GM23248 (cell line): ENCODE results near the gene SRGAP2C. TPM values are rescaled to one million over a fixed set of nuclear protein-coding genes. Genes with fewer than 3 reads are reported as not detected.
"Not testable (repeated sequence)": the region's sequence is repeated elsewhere in the genome, so short reads cannot be mapped to it uniquely, and the experiment has no call there.

Source experiments
- DNase-seq: peaks from one replicate; pipeline ENCODE4 v3.0.0-alpha.2; 2015
- H2AFZ ChIP-seq: fragments of 200-600 bp; sonication (generic); 2 replicates; pipeline ENCODE4 v1.6.1; 2016; ENCODE audit warnings: antibody characterized with exemption
- H3F3A ChIP-seq: fragments of 200-600 bp; sonication (generic); 2 replicates; pipeline ENCODE4 v1.6.1; 2016; ENCODE audit warnings: mild to moderate bottlenecking, antibody characterized with exemption, mixed run types; ENCODE audit not compliant: insufficient read depth
- H3K27ac ChIP-seq: fragments of 200-600 bp; sonication (generic); 2 replicates; pipeline ENCODE4 v1.5.1; 2016; ENCODE audit warnings: mild to moderate bottlenecking
- H3K27me3 ChIP-seq: fragments of 200-600 bp; sonication (generic); replicated peaks from 2 replicates; pipeline ENCODE4 v1.6.1; 2016; ENCODE audit warnings: mild to moderate bottlenecking; ENCODE audit not compliant: insufficient read depth
- H3K36me3 ChIP-seq: fragments of 200-600 bp; sonication (generic); 2 replicates; pipeline ENCODE4 v1.6.1; 2016; ENCODE audit warnings: low read depth, mild to moderate bottlenecking
- H3K4me1 ChIP-seq: fragments of 200-600 bp; sonication (generic); 2 replicates; pipeline ENCODE4 v1.6.1; 2016; ENCODE audit warnings: mild to moderate bottlenecking; ENCODE audit not compliant: insufficient read depth
- H3K4me2 ChIP-seq: fragments of 200-600 bp; sonication (generic); one replicate; pipeline ENCODE4 v1.6.1; 2016; ENCODE audit warnings: mild to moderate bottlenecking; ENCODE audit not compliant: unreplicated experiment
- H3K4me3 ChIP-seq: fragments of 200-600 bp; sonication (generic); 2 replicates; pipeline ENCODE4 v1.5.1; 2016; ENCODE audit warnings: mild to moderate bottlenecking
- H3K79me2 ChIP-seq: fragments of 200-600 bp; sonication (generic); 2 replicates; pipeline ENCODE4 v1.6.1; 2016; ENCODE audit warnings: mild to moderate bottlenecking; ENCODE audit not compliant: insufficient read depth
- H3K9ac ChIP-seq: fragments of 200-600 bp; sonication (generic); 2 replicates; pipeline ENCODE4 v1.6.1; 2016; ENCODE audit warnings: mild to moderate bottlenecking
- H3K9me2 ChIP-seq: fragments of 200-600 bp; sonication (generic); 2 replicates; pipeline ENCODE4 v1.6.1; 2016; ENCODE audit warnings: mixed run types, mild to moderate bottlenecking, moderate library complexity; ENCODE audit not compliant: insufficient read depth
- H3K9me3 ChIP-seq: fragments of 200-600 bp; sonication (generic); one replicate; pipeline ENCODE4 v1.6.1; 2017; ENCODE audit warnings: low read depth
- H4K20me1 ChIP-seq: fragments of 200-600 bp; sonication (generic); 2 replicates; pipeline ENCODE4 v1.6.0; 2016; ENCODE audit not compliant: insufficient read depth
- WGBS, 2 experiments: methylation state at CpG; one replicate each; pipeline ENCODE4 v1.1.6; 2015 to 2017; ENCODE audit warnings: low lambda C conversion rate in 2 of 2, low coverage in 1 of 2; ENCODE audit errors: missing lambda C conversion rate in 2 of 2; 5-methylcytosine and 5-hydroxymethylcytosine counted together
- in situ Hi-C: fragments of 300-500 bp; cut with MboI; formaldehyde crosslinking; loops from 2 replicates; pipeline ENCODE4 v1.15.0; 2020
- polyA plus RNA-seq: library from polyadenylated mRNA; unstranded; fragments of >200 nt; fragmentation: Nextera tagmentation; extraction: Ambion mirVana; gene quantifications from 2 replicates; pipeline ENCODE4 v1.2.1, GENCODE V29; 2016
- total RNA-seq: library from RNA; depleted of rRNA; stranded (reverse); fragments of >200 nt; shearing (Covaris generic); gene quantifications from 2 replicates; pipeline ENCODE4 v1.2.3, GENCODE V29; 2014

The SRGAP2C gene
- total and polyA plus RNA-seq, 2 experiments from 2014 or later: 15.6 to 21.5 TPM

DNA sequence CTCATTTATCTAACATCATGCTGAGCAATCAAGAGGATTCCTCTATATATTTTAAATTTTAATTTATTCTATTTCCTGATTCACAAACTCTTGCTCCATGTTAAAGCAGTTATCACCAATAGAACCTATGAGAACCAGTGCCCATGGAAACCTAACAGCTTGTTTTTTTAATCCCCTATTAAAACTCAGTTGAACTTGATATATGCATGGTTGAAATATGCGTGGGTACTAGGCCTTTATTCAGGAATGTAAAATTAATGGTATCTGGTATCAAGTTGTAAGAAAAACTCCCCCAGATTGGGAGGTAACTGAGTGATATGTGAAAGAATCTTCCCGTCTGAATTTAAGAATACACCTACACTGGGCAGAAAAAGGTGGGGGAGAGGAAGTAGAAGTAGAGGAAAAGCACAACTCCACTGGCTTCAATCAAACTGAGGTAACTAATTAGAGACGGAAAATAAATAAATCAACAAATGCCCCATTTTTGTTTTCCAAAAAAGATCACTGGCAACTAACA, 16.6 kb upstream of the SRGAP2C start:
- H3F3A ChIP-seq, H3K27ac ChIP-seq, H3K79me2 ChIP-seq, H4K20me1 ChIP-seq, H3K9me3 ChIP-seq, H3K36me3 ChIP-seq, H3K4me1 ChIP-seq, DNase-seq, H3K4me3 ChIP-seq, H2AFZ ChIP-seq, H3K9ac ChIP-seq, H3K9me2 ChIP-seq, in situ Hi-C loops, H3K4me2 ChIP-seq, H3K27me3 ChIP-seq: not testable (repeated sequence)
- WGBS, 2 experiments: 100% methylated on average over 2 of the region's 3 CpGs; no CpG with 5 or more reads in 1 of the 2 experiments

DNA sequence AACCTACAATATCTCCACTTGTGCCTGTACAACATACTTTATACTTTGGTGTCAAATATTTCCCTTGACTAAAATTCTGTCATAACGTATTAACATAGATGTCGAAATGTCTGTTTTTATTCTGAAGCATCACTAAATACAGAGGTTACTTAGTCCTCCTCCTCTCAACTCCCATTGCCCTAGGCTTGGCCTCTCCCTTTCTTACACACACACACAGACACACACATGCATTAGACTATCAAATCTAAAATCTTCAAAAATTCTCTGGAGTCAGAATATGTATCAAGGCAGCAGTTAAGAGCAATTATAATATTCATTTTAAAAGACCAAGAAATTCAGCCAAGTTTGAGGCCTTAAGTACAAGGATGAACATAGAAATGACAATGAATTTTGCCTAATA, 8.1 kb upstream of the SRGAP2C start:
- H3K27me3 ChIP-seq, H3K9ac ChIP-seq, H3K27ac ChIP-seq, H3K36me3 ChIP-seq, H3K79me2 ChIP-seq, H3K4me2 ChIP-seq, H3K4me1 ChIP-seq, H3K9me3 ChIP-seq, H3K4me3 ChIP-seq, H2AFZ ChIP-seq, H3K9me2 ChIP-seq, DNase-seq, H4K20me1 ChIP-seq, in situ Hi-C loops, H3F3A ChIP-seq: not testable (repeated sequence)
- 82 to 83% methylated on average over 2 of the region's 2 CpGs for WGBS, 2 experiments

DNA sequence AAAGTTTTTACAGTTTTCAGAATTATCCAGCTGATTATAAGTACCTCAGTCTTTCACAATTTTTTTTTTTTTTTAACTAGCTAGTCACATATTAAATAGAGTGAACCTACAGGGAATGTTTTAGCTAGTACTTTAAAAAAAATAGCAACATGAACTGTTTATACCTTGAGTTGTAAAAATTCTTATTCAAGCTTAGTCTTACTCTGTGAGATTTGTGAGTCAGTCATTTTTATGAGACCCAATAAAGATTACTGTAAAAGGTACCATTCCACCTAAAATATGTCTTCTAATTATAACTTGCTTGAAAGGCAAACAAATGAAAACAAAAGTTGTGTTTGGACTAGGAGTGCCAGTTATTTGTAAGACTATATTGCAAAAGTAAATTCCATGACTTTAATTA, 6.6 kb upstream of the SRGAP2C start:
- H3K9me3 ChIP-seq, in situ Hi-C loops, H3K79me2 ChIP-seq, H3K36me3 ChIP-seq, H4K20me1 ChIP-seq, H3K27me3 ChIP-seq, H3F3A ChIP-seq, H3K4me2 ChIP-seq, H3K27ac ChIP-seq, H2AFZ ChIP-seq, H3K4me1 ChIP-seq, H3K9ac ChIP-seq, DNase-seq, H3K9me2 ChIP-seq, H3K4me3 ChIP-seq: not testable (repeated sequence)

DNA sequence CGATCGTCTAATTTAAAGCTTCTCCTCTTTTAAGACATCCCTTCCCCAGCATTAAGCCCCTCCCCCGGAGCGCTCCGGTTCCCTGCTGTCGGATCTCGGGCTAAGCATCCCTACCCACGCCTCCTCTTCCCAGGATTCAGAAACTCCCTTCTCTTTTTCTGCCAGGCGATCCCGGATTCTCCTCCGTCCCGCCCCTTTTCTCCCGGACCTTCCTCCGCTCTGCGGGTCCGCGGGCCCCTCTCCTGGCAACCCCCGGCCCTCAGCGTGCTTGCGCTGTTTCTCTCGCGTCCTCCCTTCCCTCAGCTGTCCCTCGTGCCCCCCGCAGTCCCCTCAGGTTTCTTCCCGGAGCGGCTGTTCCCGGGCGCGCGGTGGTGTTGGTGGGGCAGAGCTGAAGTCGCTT, 908 bp upstream of the SRGAP2C start:
- H3K4me1 ChIP-seq, H3F3A ChIP-seq, H3K9me3 ChIP-seq, H3K36me3 ChIP-seq, H4K20me1 ChIP-seq, H3K79me2 ChIP-seq, in situ Hi-C loops, H3K9me2 ChIP-seq, H3K27me3 ChIP-seq, H3K27ac ChIP-seq: not testable (repeated sequence)
- 1% methylated on average over 13 of the region's 31 CpGs; no CpG with 5 or more reads in 1 of the 2 experiments for WGBS, 2 experiments
- Histone ChIP-seq H2AFZ (peak overlapping the region; percentile 68), H3K4me2 (peak overlapping the region; percentile 76), H3K4me3 (peak overlapping the region; percentile 72), H3K9ac (peak overlapping the region; percentile 49; the same call in 1 of the 2 replicates)
- peak; percentile 7 for DNase-seq

DNA sequence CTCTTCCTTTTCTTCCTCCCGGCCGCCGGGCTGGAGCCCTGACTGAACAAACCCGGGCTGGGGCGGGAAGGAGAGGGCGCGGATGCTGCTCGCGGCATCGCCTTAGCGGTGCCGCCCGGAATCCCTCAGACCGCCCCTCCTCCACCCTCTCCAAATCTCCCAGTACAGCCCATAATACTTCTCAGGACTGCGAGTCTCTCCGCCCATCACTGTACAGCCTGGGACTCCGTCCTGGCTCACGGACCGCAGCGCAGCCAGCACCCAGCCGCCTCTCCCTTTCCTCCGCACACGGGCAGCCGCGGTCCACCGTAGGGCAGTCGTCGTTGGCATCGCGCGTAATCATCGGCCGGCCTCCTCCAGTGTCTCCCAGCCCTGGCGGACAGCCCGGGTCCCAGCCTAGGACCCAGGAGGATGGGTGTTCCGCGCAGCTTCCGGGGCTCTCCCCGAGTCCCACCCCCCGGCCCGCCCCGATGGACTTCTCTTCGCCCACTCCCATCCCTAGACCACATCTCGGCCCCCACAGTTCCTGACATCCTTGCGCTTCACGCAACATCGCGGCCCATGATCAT, 449 bp downstream of the SRGAP2C start:
- H3K4me1 ChIP-seq, in situ Hi-C loops, H3K4me2 ChIP-seq, H2AFZ ChIP-seq, DNase-seq, H3K27me3 ChIP-seq, H3F3A ChIP-seq, H3K9me3 ChIP-seq, H4K20me1 ChIP-seq, H3K9me2 ChIP-seq, H3K36me3 ChIP-seq, H3K79me2 ChIP-seq: not testable (repeated sequence)
- H3K9ac ChIP-seq: peak overlapping the region; percentile 76
- peak overlapping the region; percentile 69 for H3K4me3 ChIP-seq
- peak overlapping the region; percentile 75 for H3K27ac ChIP-seq
- WGBS, 2 experiments: no CpG with 5 or more reads among the region's 48 CpGs

GRCh38 chr1:121186191-121186590, 1.4 kb downstream of the SRGAP2C start:
- not testable (repeated sequence) for H3K27ac ChIP-seq
- peak overlapping the region; percentile 45; the same call in 1 of the 2 replicates for H3K4me3 ChIP-seq
- 0% methylated on average over 9 of the region's 20 CpGs; no CpG with 5 or more reads in 1 of the 2 experiments for WGBS, 2 experiments

DNA sequence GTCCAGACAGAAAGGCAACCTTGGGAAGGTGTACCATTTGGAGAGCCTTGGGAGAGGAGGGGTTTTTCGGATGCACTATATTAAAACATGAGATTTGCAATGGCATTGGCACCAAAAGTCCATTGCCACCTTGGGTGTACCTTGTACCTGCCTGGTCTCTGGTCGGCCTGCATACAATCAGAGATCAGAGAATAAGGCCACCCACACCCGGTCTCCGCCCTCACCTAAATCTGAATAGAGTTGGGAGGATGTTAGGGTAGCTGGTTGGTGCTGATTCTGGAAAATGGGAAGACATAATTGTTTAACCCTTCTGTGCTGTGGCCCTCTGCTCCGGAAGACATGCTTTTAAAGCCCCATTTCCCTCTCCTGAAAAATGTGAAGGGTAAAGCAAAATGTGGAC, 3.1 kb downstream of the SRGAP2C start:
- H2AFZ ChIP-seq, H3K9ac ChIP-seq, H3K4me2 ChIP-seq, H3K36me3 ChIP-seq, H4K20me1 ChIP-seq, H3K4me1 ChIP-seq, in situ Hi-C loops, DNase-seq, H3K9me3 ChIP-seq, H3F3A ChIP-seq, H3K27ac ChIP-seq, H3K79me2 ChIP-seq, H3K4me3 ChIP-seq, H3K27me3 ChIP-seq, H3K9me2 ChIP-seq: not testable (repeated sequence)
- WGBS, 2 experiments: 72 to 81% methylated on average over 5 of the region's 5 CpGs

More at GRCh38 chr1:121186191-121186590, 1.4 kb downstream of the SRGAP2C start:
- H3K9ac ChIP-seq: 0 out of 2 replicates have a peak overlapping the region, but pooled peaks have one; percentile 31
- H3K9me2 ChIP-seq, H3F3A ChIP-seq, H3K4me1 ChIP-seq, DNase-seq, H3K4me2 ChIP-seq, H4K20me1 ChIP-seq, H3K27me3 ChIP-seq, in situ Hi-C loops, H3K36me3 ChIP-seq, H3K79me2 ChIP-seq, H3K9me3 ChIP-seq, H2AFZ ChIP-seq: not testable (repeated sequence)

GRCh38 chr1:121192512-121192911, 7.7 kb downstream of the SRGAP2C start:
- H3K9me2 ChIP-seq, H3K4me3 ChIP-seq, H3K79me2 ChIP-seq, H3K27ac ChIP-seq, H3K9ac ChIP-seq, H3K27me3 ChIP-seq, DNase-seq, H3K4me1 ChIP-seq, H3K4me2 ChIP-seq, H3K9me3 ChIP-seq, H4K20me1 ChIP-seq, H3K36me3 ChIP-seq, H3F3A ChIP-seq, in situ Hi-C loops, H2AFZ ChIP-seq: not testable (repeated sequence)
- 67 to 79% methylated on average over 1 to 2 of the region's 2 CpGs for WGBS, 2 experiments
